PC-3 (cell line): ENCODE data around the gene CACNA1H. TPM values are rescaled to one million over a fixed set of nuclear protein-coding genes. Genes with fewer than 3 reads are reported as not detected.

Source experiments
- ATAC-seq: fragments of 200-7000 bp; cut with Tn5 transposase; 2 replicates; pipeline ENCODE4 v1.9.1; 2020; ENCODE audit warnings: mild to moderate bottlenecking, moderate library complexity
- BruUV-seq: library from RNA; stranded (reverse); fragments of 400-500 nt; replicated peaks from 2 replicates; lab custom pipeline; 2021; lab: Mats Ljungman, UMichigan
- CTCF ChIA-PET: fragments of 300-600 bp; sonication (Branson Sonifier 250); formaldehyde crosslinking; loops from one replicate; lab custom pipeline; 2022; ENCODE audit warnings: antibody characterized with exemption; lab: Charles Lee
- POLR2A ChIA-PET: fragments of 300-600 bp; sonication (Branson Sonifier 250); formaldehyde crosslinking; loops from one replicate; lab custom pipeline; 2022; ENCODE audit warnings: antibody characterized with exemption; ENCODE audit not compliant: unreplicated experiment; lab: Charles Lee
- DNase-seq: peaks from one replicate; pipeline ENCODE4 v3.0.0-alpha.2; 2015
- H2AFZ ChIP-seq: fragments of 300-600 bp; sonication (generic); 2 replicates; pipeline ENCODE4 v1.6.0; 2016; ENCODE audit warnings: antibody characterized with exemption, low read length
- H3F3A ChIP-seq: fragments of 300-600 bp; sonication (generic); one replicate; pipeline ENCODE4 v1.6.0; 2017; ENCODE audit warnings: antibody characterized with exemption, low read length, control low read depth, mild to moderate bottlenecking; ENCODE audit not compliant: unreplicated experiment
- H3K27ac ChIP-seq: fragments of 300-600 bp; sonication (generic); 2 replicates; pipeline ENCODE4 v1.5.1; 2016; ENCODE audit warnings: mild to moderate bottlenecking, low read length
- H3K27me3 ChIP-seq: fragments of 300-600 bp; sonication (generic); 2 replicates; pipeline ENCODE4 v1.6.1; 2016; ENCODE audit warnings: low read length, mixed read lengths
- H3K36me3 ChIP-seq: fragments of 300-600 bp; sonication (generic); 2 replicates; pipeline ENCODE4 v1.6.1; 2016; ENCODE audit warnings: low read depth, mixed run types, low read length, mixed read lengths
- H3K4me1 ChIP-seq: fragments of 300-600 bp; sonication (generic); 2 replicates; pipeline ENCODE4 v1.5.1; 2016; ENCODE audit warnings: low read length; ENCODE audit not compliant: insufficient read depth
- H3K4me2 ChIP-seq: fragments of 300-600 bp; sonication (generic); 2 replicates; pipeline ENCODE4 v1.6.0; 2016; ENCODE audit warnings: low read length
- H3K4me3 ChIP-seq: fragments of 300-600 bp; sonication (generic); 2 replicates; pipeline ENCODE4 v1.5.1; 2016; ENCODE audit warnings: mild to moderate bottlenecking, low read length, mixed read lengths
- H3K79me2 ChIP-seq: fragments of 300-600 bp; sonication (generic); 2 replicates; pipeline ENCODE4 v1.6.1; 2017; ENCODE audit warnings: low read length, mixed read lengths
- H3K9ac ChIP-seq: fragments of 300-600 bp; sonication (generic); 2 replicates; pipeline ENCODE4 v1.6.0; 2016; ENCODE audit warnings: mild to moderate bottlenecking, low read length
- H3K9me2 ChIP-seq: fragments of 300-600 bp; sonication (generic); replicated peaks from 2 replicates; pipeline ENCODE4 v1.6.1; 2016; ENCODE audit warnings: mixed run types, low read length, mixed read lengths
- H3K9me3 ChIP-seq: fragments of 300-600 bp; sonication (generic); 2 replicates; pipeline ENCODE4 v1.6.1; 2016; ENCODE audit warnings: low read length, mixed read lengths
- H4K20me1 ChIP-seq: fragments of 300-600 bp; sonication (generic); 2 replicates; pipeline ENCODE4 v1.6.1; 2016; ENCODE audit warnings: low read length, mixed read lengths
- CTCF ChIP-seq: fragments of 300-600 bp; sonication (generic); conservative IDR thresholded peaks from 2 replicates; pipeline ENCODE4 v1.5.1; 2017; ENCODE audit warnings: antibody characterized with exemption, low read depth, mild to moderate bottlenecking, low read length
- EZH2 ChIP-seq: fragments of 300-600 bp; sonication (generic); IDR thresholded peaks from one replicate; pipeline ENCODE4 v1.6.1; 2017; ENCODE audit warnings: antibody characterized with exemption, mild to moderate bottlenecking, low read length; ENCODE audit not compliant: unreplicated experiment
- EZH2phosphoT487 ChIP-seq: fragments of 300-600 bp; sonication (generic); IDR thresholded peaks from 2 replicates; pipeline ENCODE4 v1.6.1; 2018; ENCODE audit warnings: mild to moderate bottlenecking, antibody characterized with exemption, low read length, borderline replicate concordance
- intact Hi-C: fragments of 100-400 bp; cut with micrococcal nuclease; formaldehyde crosslinking; loops from 2 replicates; pipeline ENCODE4 v1.9.0; 2023
- total RNA-seq: library from RNA; depleted of rRNA; stranded (reverse); fragments of >200 nt; gene quantifications from 2 replicates; pipeline ENCODE4 v1.2.3, GENCODE V29; 2014

Gene CACNA1H
- total RNA-seq, 1 experiment from 2014 or later, result 4.1 TPM

- DNase-seq (no peak), ATAC-seq (no peak)
- CTCF ChIA-PET, result no interaction called here
- H2AFZ ChIP-seq, result no peak overlapping the region
- no peaks in the 10 kb centered on the region for H3K9me3 ChIP-seq
- no peak overlapping the region for H3K4me2 ChIP-seq
- intact Hi-C loops, result no loop called here
- POLR2A ChIA-PET, result no interaction called here
- TF ChIP-seq EZH2 (no peak), EZH2phosphoT487 (no peak), CTCF (no peak)
- no peak overlapping the region for H3K9ac ChIP-seq
- no peaks in the 10 kb centered on the region for H4K20me1 ChIP-seq
- H3K27ac ChIP-seq, result no peak overlapping the region
- H3K79me2 ChIP-seq, result no peaks in the 10 kb centered on the region
- H3K27me3 ChIP-seq, result no peaks in the 10 kb centered on the region
- H3F3A ChIP-seq, result no peaks in the 10 kb centered on the region
- no TSS peak for BruUV-seq
- H3K36me3 ChIP-seq, result no peaks in the 10 kb centered on the region
- H3K9me2 ChIP-seq, result no peaks in the 10 kb centered on the region
- no peaks in the 10 kb centered on the region for H3K4me1 ChIP-seq
- no peak overlapping the region for H3K4me3 ChIP-seq
Observed at GRCh38 chr16:1142911-1143310, 10.0 kb upstream of the CACNA1H start.

GRCh38 chr16:1143761-1144450 lies 9.0 kb upstream of the CACNA1H start:
- Histone ChIP-seq H3K27ac (no peak overlapping the region), H3K79me2 (no peaks in the 10 kb centered on the region), H2AFZ (no peak overlapping the region), H3K9ac (no peak overlapping the region), H4K20me1 (no peaks in the 10 kb centered on the region), H3K27me3 (no peaks in the 10 kb centered on the region), H3F3A (no peaks in the 10 kb centered on the region), H3K9me2 (no peaks in the 10 kb centered on the region), H3K4me3 (no peak overlapping the region), H3K4me1 (no peaks in the 10 kb centered on the region), H3K9me3 (no peaks in the 10 kb centered on the region), H3K36me3 (no peaks in the 10 kb centered on the region), H3K4me2 (no peak overlapping the region)
- ChIA-PET CTCF (no interaction called here), POLR2A (no interaction called here)
- BruUV-seq, result no TSS peak
- TF ChIP-seq CTCF, result no peak
- TF ChIP-seq EZH2, result no peak
- TF ChIP-seq EZH2phosphoT487, result no peak
- intact Hi-C loops, result no loop called here
- DNase-seq (no peak), ATAC-seq (no peak)

- H3K27me3 ChIP-seq, result no peaks in the 10 kb centered on the region
- no peaks in the 10 kb centered on the region for H3K9me2 ChIP-seq
- intact Hi-C loops, result no loop called here
- no peak overlapping the region for H3K27ac ChIP-seq
- H2AFZ ChIP-seq, result no peak overlapping the region
- no peaks in the 10 kb centered on the region for H4K20me1 ChIP-seq
- H3K36me3 ChIP-seq, result no peaks in the 10 kb centered on the region
- TF ChIP-seq EZH2 (no peak), EZH2phosphoT487 (no peak), CTCF (no peak)
- ChIA-PET POLR2A (no interaction called here), CTCF (no interaction called here)
- ATAC-seq (no peak), DNase-seq (no peak)
- H3K4me3 ChIP-seq, result no peak overlapping the region
- no TSS peak for BruUV-seq
- no peak overlapping the region for H3K4me2 ChIP-seq
- H3K9ac ChIP-seq, result no peak overlapping the region
- no peaks in the 10 kb centered on the region for H3F3A ChIP-seq
- no peaks in the 10 kb centered on the region for H3K79me2 ChIP-seq
- no peaks in the 10 kb centered on the region for H3K9me3 ChIP-seq
- no peaks in the 10 kb centered on the region for H3K4me1 ChIP-seq
Observed at GRCh38 chr16:1144476-1145382, 8.2 kb upstream of the CACNA1H start.
